Neural cell (in vitro differentiated cells): Measurements from ENCODE around the gene ITIH4. TPM values are rescaled to one million over a fixed set of nuclear protein-coding genes. Genes with fewer than 3 reads are reported as not detected.

Experiments used
- H2AFZ ChIP-seq: fragments of 200-600, 300-800 bp; sonication (generic), shearing (Covaris generic); 2 replicates; pipeline ENCODE4 v1.6.0; 2014; ENCODE audit warnings: low read depth, mild to moderate bottlenecking, antibody characterized with exemption, low read length, moderate library complexity
- H3F3A ChIP-seq: fragments of 200-600 bp; shearing (Covaris generic); 2 replicates; pipeline ENCODE4 v1.6.1; 2016; ENCODE audit warnings: mild to moderate bottlenecking, moderate library complexity, mixed read lengths, antibody characterized with exemption, low read length; ENCODE audit not compliant: insufficient read depth, poor library complexity, severe bottlenecking
- H3K27ac ChIP-seq: fragments of 200-600, 300-800 bp; sonication (generic), shearing (Covaris generic); 2 replicates; pipeline ENCODE4 v1.5.1; 2014; ENCODE audit warnings: mild to moderate bottlenecking, low read length, moderate library complexity
- H3K27me3 ChIP-seq: fragments of 300-800, 200-600 bp; sonication (generic), shearing (Covaris generic); 2 replicates; pipeline ENCODE4 v1.6.0; 2014; ENCODE audit warnings: mild to moderate bottlenecking, low read depth, low read length, moderate library complexity; ENCODE audit not compliant: insufficient read depth
- H3K36me3 ChIP-seq: fragments of 300-800, 200-600 bp; sonication (generic), shearing (Covaris generic); 2 replicates; pipeline ENCODE4 v1.5.1; 2014; ENCODE audit warnings: mild to moderate bottlenecking, antibody characterized with exemption, low read length, moderate library complexity; ENCODE audit not compliant: insufficient read depth
- H3K4me2 ChIP-seq: fragments of 300-800, 200-600 bp; sonication (generic), shearing (Covaris generic); 2 replicates; pipeline ENCODE4 v1.6.0; 2014; ENCODE audit warnings: mild to moderate bottlenecking, low read length
- H3K4me3 ChIP-seq: fragments of 300-800, 200-600 bp; sonication (generic), shearing (Covaris generic); 2 replicates; pipeline ENCODE4 v1.5.1; 2014; ENCODE audit warnings: mild to moderate bottlenecking, low read length, moderate library complexity
- H3K79me2 ChIP-seq: fragments of 200-600 bp; shearing (Covaris generic); replicated peaks from 2 replicates; pipeline ENCODE4 v1.6.0; 2014; ENCODE audit warnings: mild to moderate bottlenecking, low read length, moderate library complexity; ENCODE audit not compliant: insufficient read depth
- H3K9ac ChIP-seq: fragments of 300-800, 200-600 bp; sonication (generic), shearing (Covaris generic); 2 replicates; pipeline ENCODE4 v1.6.1; 2016; ENCODE audit warnings: mild to moderate bottlenecking, low read length, mixed read lengths
- H3K9me2 ChIP-seq: fragments of 200-600 bp; shearing (Covaris generic); 2 replicates; pipeline ENCODE4 v1.6.1; 2016; ENCODE audit warnings: mild to moderate bottlenecking, low read length, mixed read lengths; ENCODE audit not compliant: insufficient read depth
- H3K9me3 ChIP-seq: fragments of 200-600, 300-800 bp; sonication (generic), shearing (Covaris generic); 2 replicates; pipeline ENCODE4 v1.6.1; 2016; ENCODE audit warnings: mild to moderate bottlenecking, mixed run types, low read length, moderate library complexity, mixed read lengths
- H4K20me1 ChIP-seq: fragments of 200-600 bp; shearing (Covaris generic); 2 replicates; pipeline ENCODE4 v1.6.1; 2016; ENCODE audit warnings: mild to moderate bottlenecking, mixed run types; ENCODE audit not compliant: insufficient read depth
- CTCF ChIP-seq: fragments of 450-650 bp; IDR thresholded peaks from 2 replicates; pipeline ENCODE4 v1.5.1; 2014; ENCODE audit warnings: antibody characterized with exemption, mild to moderate bottlenecking, moderate library complexity; ENCODE audit not compliant: poor library complexity, severe bottlenecking
- EP300 ChIP-seq: fragments of 450-650 bp; conservative IDR thresholded peaks from 2 replicates; pipeline ENCODE4 v1.6.1; 2014; ENCODE audit warnings: antibody characterized with exemption, mild to moderate bottlenecking, moderate library complexity; ENCODE audit not compliant: poor library complexity, severe bottlenecking
- EZH2 ChIP-seq: fragments of 200-600, 300-800 bp; shearing (Covaris generic), sonication (generic); IDR thresholded peaks from 2 replicates; pipeline ENCODE4 v1.6.1; 2014; ENCODE audit warnings: antibody characterized with exemption, low read length, borderline replicate concordance, mild to moderate bottlenecking; ENCODE audit not compliant: insufficient read depth, poor library complexity, severe bottlenecking
- MXI1 ChIP-seq: fragments of 450-650 bp; conservative IDR thresholded peaks from 2 replicates; pipeline ENCODE4 v1.6.1; 2014; ENCODE audit warnings: antibody characterized with exemption, mild to moderate bottlenecking; ENCODE audit not compliant: poor library complexity, severe bottlenecking
- POLR2AphosphoS5 ChIP-seq: IDR thresholded peaks from 2 replicates; pipeline ENCODE4 v1.6.1; 2012
- RAD21 ChIP-seq: fragments of 450-650 bp; conservative IDR thresholded peaks from 2 replicates; pipeline ENCODE4 v1.6.1; 2014; ENCODE audit warnings: antibody characterized with exemption, mild to moderate bottlenecking, moderate library complexity
- REST ChIP-seq: IDR thresholded peaks from 2 replicates; pipeline ENCODE4 v1.6.1; 2012; ENCODE audit warnings: borderline replicate concordance
- SMC3 ChIP-seq: fragments of 450-650 bp; conservative IDR thresholded peaks from 2 replicates; pipeline ENCODE4 v1.6.1; 2014; ENCODE audit warnings: antibody characterized with exemption, mild to moderate bottlenecking, moderate library complexity; ENCODE audit not compliant: poor library complexity
- TAF1 ChIP-seq: IDR thresholded peaks from 2 replicates; pipeline ENCODE4 v1.6.1; 2012; ENCODE audit warnings: low read depth
- polyA plus RNA-seq: library from polyadenylated mRNA; depleted of rRNA; stranded (reverse); fragments of >200 nt; gene quantifications from 2 replicates; pipeline ENCODE4 v1.2.3, GENCODE V29; 2014

ITIH4 gene
- polyA plus RNA-seq, 1 donor from 2014 or later, result 16.3 TPM

- Histone ChIP-seq H3F3A (no peaks in the 10 kb centered on the region), H3K9me3 (no peaks in the 10 kb centered on the region), H3K4me2 (no peak overlapping the region), H3K36me3 (no peaks in the 10 kb centered on the region), H3K9me2 (no peaks in the 10 kb centered on the region), H3K9ac (no peak overlapping the region), H3K27me3 (no peaks in the 10 kb centered on the region), H3K4me3 (no peak overlapping the region), H2AFZ (no peak overlapping the region), H4K20me1 (no peaks in the 10 kb centered on the region), H3K27ac (no peak overlapping the region), H3K79me2 (no peaks in the 10 kb centered on the region)
- no peak for TF ChIP-seq TAF1
- TF ChIP-seq MXI1, result no peak
- TF ChIP-seq EZH2, result no peak
Observed at GRCh38 chr3:52816654-52817053, 13.8 kb downstream of the ITIH4 start.

GRCh38 chr3:52816199-52816598 lies 14.3 kb downstream of the ITIH4 start:
- no peak overlapping the region for H3K27ac ChIP-seq
- no peak overlapping the region for H3K9ac ChIP-seq
- H3K4me2 ChIP-seq, result no peak overlapping the region
- H3K9me2 ChIP-seq, result no peaks in the 10 kb centered on the region
- H2AFZ ChIP-seq, result no peak overlapping the region
- no peaks in the 10 kb centered on the region for H3K36me3 ChIP-seq
- no peaks in the 10 kb centered on the region for H3K27me3 ChIP-seq
- TF ChIP-seq RAD21, result no peak
- TF ChIP-seq EP300, result no peak
- no peak for TF ChIP-seq POLR2AphosphoS5
- no peak for TF ChIP-seq EZH2
- TF ChIP-seq CTCF, result no peak
- no peak for TF ChIP-seq REST
- no peak for TF ChIP-seq MXI1
- no peak for TF ChIP-seq SMC3
- no peak for TF ChIP-seq TAF1
- no peaks in the 10 kb centered on the region for H4K20me1 ChIP-seq
- no peaks in the 10 kb centered on the region for H3K79me2 ChIP-seq
- H3K9me3 ChIP-seq, result no peaks in the 10 kb centered on the region
- H3K4me3 ChIP-seq, result no peak overlapping the region
- H3F3A ChIP-seq, result no peaks in the 10 kb centered on the region

- Histone ChIP-seq H3K36me3 (no peaks in the 10 kb centered on the region), H3K9me3 (no peaks in the 10 kb centered on the region), H4K20me1 (no peaks in the 10 kb centered on the region), H3F3A (no peaks in the 10 kb centered on the region), H3K27me3 (no peaks in the 10 kb centered on the region), H3K4me3 (no peak overlapping the region), H3K9me2 (no peaks in the 10 kb centered on the region), H3K79me2 (no peaks in the 10 kb centered on the region), H3K9ac (no peak overlapping the region), H3K4me2 (no peak overlapping the region), H2AFZ (no peak overlapping the region), H3K27ac (no peak overlapping the region)
- TF ChIP-seq CTCF (no peak), TAF1 (no peak), EP300 (no peak), EZH2 (no peak), SMC3 (no peak), REST (no peak), RAD21 (no peak), MXI1 (no peak), POLR2AphosphoS5 (no peak)
Observed at GRCh38 chr3:52813810-52814209, 16.7 kb downstream of the ITIH4 start.
